Stimulated activated CD4-positive, alpha-beta T cell treated with anti-CD3 and anti-CD28 coated beads, TNF-alpha, amount 100 ng/mL, for 1 hour (primary cell): ENCODE results near the gene TMEM9B.
A peak's percentile ranks its signal among the peaks of the same experiment; 100 is the strongest.
"Not testable (repeated sequence)": the region's sequence is repeated elsewhere in the genome, so short reads cannot be mapped to it uniquely, and the experiment has no call there.

Experiments
- DNase-seq, 3 donors: peaks; one replicate each; pipeline ENCODE4 v3.0.0-alpha.2; 2020; ENCODE audit warnings: low read depth in 3 of 3, low spot score in 1 of 3

TMEM9B gene

DNA sequence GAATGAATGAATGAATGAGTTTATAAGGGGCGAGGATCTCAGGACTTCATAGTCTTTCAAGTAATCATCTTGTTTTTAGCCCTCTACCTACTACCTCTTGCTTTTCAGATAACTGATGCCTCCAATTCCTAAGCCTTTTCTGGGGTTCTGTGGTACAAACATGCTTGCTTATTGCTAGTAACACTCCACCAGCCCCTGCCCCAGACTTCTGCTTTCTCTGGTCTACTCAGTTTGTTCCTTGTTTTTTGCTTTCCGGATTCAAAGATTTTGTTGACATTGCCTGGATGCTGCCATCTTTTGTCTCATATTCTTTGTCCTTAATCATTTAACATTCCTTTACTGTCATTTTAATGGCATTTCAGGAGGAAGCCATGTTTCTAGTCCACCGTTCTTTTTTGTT is 8.9 kb upstream of the TMEM9B start:
- no peak for DNase-seq

DNA sequence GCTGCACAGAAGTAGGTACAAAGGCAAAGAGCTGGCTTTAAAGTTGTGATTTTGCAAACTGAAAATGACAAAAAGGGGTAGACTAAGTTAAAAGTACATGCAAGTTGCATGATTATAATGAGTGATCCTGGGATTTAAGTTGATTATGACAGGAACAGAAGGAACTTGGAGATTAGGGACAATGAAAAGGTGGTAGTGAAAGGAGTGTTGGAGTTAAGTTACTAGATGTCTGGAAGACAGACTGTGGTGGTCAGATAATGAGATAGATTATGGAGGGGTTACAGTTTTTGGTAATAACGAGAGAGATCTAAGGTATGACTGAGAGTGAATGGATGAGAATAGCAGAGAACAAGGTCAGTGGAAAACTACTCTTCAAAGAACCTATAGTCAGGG is 7.7 kb upstream of the TMEM9B start:
- no peak for DNase-seq

DNA sequence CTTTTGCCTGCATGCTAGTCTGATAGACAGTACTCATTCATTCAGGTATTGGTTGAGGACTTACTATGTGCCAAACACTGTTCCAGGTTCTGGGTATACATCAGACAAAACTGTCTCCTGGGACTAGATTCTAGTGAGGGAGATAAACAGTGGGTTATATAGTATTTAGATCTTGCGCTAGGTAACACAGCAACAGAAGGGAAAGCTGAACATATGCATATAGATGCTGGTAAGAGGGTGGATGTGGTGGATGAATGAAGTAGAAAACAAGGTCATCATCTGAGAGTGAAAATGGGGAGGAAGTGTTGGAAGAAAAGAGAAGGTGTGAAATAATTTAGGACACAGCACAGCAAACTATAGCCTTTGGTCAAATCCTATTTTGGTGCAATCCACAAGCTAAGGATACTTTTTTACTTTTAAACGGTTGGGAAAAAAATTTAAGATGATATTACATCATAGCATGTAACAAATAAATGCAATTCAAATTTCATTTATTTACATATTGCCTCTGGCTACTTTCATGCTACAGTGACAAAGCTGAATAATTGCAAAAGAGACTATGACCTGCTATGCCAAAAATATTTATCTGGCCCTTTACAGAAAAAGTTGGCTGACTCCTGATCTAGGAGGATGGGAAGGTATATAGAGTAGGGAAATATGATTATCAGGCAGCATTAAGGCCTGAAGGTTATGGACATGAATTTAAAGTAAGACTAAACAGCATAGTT is 7.1 kb upstream of the TMEM9B start:
- no peak for DNase-seq

DNA sequence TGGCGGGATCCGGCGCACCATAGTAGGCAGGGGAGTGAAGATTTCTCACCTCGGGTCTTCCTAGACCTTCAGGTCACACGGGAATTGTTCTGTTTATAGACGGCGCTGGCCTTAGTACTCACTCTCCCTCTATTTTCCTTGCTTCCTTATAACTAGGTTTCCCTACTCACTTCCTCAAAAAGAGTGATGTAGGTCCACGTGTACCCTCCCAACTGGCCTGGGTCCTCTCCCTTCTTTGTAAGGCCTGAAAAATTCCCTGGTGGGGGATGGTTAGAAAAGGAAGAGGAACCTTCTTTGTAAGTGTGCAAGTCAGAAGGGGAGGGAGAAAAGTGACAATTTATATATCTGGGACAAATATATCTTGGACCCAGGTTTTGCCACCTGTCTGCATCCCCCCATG is 2.9 kb upstream of the TMEM9B start:
- DNase-seq = no peak

DNA sequence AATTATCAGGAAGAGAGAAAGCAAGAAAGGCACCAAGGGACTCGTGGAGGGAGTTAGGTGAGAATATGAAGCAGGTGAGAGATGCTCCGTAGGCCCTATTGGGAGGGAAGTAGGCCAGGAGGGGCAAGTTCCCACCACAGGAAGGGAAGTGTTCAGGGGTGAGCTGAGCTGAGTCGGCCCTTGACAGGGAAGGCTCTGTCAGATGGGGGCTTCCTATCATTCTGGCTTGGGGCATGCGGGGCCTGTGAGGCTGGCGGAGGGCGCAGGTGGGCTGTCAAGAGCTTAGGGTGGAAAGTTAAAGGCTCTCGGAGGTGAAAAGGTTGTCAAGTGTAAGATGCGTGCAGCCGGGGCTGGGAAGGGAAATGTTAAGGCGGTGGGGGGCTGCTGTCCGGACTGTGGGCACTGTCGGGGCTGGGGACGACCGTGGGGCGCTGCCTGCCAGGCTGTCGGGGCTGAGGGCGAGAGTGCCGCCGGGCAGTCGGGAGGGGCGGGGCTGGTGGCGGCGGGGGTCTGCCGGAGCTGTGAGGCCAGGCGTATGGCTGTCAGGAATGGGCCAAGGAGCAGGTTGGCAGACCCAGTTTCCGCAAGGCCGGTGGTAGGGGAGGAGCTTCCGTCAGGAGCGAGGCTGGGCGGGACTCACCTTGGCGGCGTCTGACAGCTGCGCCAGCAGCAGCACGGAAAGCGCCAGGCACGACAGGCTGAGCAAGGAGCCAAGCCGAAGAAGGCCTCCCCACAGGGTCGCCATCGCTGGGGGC is 496 bp downstream of the TMEM9B start:
- DNase-seq = peak; percentile 36 to 54 (median 38)

DNA sequence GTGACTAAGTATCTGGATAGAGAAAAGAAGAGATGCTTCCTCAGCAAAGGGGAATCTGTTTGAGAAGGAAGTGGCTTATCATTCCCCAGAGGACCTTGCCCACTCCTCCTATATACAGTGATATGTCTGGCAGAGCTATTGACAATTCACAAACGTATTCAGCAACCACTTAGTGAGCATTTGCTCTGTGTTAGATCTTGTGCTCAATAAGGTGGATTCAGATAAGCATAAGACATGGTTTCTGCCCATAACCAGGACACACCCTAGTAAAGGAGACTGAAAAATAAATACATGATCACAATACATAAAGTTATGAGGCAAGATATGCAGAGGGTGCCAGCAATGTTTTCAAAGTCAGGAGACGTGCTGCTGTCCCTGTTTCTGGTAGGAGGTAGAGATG is 1.4 kb downstream of the TMEM9B start:
- DNase-seq = no peak

DNA sequence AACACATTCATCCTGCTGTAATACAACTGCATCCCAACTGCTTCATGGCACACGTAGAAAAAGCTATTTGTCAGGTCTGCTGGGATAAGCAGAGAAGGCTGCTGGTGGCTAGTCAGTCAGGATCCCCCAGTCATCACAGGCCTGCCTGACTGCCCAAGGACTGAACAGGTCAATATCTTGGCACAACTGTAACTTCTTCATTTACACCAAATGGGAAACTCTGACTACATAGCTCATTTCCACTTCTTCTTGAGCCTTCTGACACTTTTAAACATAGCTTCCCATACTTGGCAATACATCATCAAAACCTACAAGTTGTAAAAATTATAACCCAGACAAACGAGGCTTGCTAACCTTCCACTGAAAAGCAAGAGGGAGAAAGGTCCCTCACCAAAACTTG is 2.8 kb downstream of the TMEM9B start:
- DNase-seq = no peak

DNA sequence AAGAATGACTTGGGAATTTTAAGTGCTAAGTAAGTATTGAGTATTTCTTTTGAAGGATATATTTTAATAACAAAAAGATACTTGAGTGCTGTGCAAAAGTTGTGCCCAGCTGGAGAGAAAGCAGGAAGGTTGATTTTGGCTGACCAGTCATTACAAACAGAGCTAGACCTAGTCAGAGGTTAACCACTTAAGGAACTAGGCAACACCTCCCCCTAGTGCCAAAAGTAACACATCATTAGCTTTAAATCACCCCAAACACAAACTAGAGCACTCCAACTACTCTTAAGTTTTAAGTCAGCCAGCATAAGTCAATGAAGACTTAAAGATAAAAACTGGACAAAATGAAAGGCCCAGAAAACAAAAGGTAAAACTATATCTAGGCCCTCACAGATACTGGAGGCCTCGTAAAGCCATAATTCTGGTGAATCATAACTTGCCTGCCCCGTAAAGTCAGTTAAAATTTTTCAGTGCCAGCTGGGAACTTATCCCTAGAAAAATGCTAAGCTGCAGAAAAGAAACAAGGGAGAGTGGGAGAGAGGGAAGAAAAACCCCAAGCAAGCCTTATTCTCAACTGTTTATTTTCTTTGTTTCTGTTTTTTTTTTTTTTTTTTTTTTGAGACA is 4.6 kb downstream of the TMEM9B start:
- DNase-seq = no peak

DNA sequence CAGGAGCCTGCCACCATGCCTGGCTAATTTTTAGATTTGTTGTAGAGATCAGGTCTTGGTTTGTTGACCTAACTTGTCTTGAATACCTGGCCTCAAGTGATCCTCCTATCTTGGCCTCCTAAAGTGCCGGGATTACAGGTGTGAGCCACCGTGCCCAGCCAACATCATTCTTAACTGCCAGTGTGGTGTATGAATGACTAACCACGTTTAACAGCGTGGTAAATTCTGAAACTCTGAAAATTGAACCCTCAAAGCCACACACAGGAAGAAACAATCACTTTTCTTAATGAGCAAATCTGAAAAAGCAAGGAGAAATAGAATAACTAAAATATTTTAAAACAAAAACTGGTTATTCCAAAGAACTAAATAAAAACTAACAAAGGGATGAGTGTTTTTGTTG is 7.4 kb downstream of the TMEM9B start:
- DNase-seq = no peak

DNA sequence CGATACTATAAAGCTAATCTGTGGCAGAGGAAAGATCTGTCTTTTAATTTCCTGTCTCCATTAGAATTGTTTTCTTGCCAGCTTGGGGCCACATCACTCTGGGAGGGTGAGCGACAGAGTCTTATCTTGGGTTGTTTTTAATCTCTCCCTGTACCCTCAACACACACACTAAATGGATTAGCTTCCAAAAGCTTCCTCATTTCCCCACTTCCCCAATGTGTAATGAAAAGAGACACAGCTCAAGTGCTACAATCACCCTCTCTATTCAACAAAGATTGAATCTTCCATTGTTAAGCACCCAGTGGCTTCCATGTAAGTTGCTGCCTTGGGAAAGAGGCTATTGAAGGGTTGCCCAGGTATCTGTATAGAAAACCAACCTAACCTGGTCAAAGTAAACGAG is 15.4 kb downstream of the TMEM9B start:
- no peak for DNase-seq

DNA sequence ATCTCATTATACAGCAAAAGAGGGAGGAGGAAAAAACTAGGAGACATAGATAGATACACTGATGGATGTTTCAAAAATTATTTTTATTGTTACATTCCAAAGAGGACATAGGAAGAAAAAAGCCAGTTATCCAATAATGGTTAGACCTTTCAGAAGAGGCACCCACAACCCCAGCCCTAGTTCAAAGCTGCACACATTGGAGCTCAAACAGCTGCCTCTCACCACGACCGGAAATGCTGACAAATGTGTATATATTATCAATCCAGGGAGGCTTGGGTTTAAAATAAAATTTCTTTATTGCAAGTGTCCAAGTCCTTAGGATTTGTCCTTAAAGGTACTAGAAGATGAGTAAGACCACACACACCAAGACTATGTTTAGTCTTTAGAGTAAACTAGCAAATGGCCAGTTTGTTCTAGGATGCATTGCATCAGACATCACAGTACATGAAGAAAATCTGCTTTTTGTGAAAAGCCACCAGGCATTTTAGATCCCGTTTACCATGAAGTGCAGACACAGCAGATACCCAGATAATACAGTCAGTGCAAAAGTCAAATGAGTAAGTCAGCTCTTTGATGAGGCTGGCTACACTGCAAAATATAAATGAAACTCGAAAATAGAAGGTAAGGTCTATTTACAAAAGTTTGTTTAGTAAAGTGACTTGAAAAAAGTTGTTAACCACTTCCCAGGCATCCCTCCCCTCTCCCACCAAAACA is 16.9 kb downstream of the TMEM9B start:
- DNase-seq = no peak

DNA sequence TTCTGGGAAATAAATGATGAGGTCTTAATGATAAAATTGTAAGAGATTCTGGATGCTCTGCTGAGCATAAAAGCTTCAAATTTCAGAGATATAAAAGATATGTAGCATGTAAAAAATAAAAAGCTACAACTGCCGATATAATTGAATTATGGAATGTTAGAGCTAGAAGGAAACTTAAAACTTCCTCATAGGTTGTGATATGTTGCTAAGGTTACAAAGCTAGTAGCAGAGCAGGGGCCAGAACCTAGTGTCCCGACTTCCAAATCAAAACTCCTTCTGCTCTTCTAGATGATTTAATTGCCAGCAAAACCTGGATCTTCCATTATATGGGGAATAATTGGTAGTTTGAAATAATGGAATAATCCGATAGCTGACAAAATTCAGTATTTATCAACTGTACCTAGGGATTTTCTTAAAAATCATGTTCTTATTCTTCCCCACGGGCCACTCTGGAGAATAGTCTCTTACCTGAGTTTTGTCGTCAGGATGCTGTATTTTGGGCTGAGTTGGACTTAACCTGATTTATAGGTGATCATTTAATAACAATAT is 21.6 kb downstream of the TMEM9B start, which contains the start of gene ASCL3:
TSS of gene ASCL3 (minus strand) at position 499 of the 549 bp plus-strand sequence. CDS start 4,855 bp downstream, outside the sequence.
- no peak for DNase-seq

DNA sequence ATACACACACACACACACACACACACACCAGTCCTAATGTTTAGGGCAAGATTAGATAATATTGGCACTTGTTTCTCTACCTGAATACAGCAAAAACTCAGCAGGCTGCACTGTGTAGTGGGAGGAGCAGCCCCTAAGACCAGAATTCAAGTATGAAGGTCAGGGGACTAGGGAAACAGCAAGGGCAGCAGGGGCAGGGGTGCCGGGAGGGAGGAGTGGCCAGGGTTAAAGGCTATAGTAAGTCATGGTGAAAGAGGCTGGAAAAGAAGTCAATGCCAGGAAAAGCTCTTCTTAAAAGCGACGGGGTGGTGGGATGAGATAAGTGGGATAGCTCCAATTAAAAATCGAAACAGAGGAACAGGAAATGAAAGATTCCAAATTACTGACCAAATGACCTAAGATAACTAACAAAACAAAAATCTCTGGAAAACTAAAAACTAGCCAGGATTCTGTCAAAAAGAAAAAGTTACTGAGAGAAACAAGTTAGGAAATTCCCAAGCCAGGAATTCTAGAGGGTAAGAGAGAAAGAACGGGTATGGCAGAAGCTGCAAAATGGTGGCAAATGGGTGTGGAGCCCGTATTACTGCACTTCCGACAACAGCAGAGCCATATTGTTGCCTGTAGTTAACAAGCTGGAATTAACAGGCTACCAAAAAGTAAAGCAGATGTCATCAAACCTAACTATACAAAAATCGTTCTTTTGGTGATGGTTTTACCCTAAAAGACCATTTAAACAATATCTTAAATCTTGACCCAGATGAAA is 22.7 kb downstream of the TMEM9B start:
- no peak for DNase-seq

DNA sequence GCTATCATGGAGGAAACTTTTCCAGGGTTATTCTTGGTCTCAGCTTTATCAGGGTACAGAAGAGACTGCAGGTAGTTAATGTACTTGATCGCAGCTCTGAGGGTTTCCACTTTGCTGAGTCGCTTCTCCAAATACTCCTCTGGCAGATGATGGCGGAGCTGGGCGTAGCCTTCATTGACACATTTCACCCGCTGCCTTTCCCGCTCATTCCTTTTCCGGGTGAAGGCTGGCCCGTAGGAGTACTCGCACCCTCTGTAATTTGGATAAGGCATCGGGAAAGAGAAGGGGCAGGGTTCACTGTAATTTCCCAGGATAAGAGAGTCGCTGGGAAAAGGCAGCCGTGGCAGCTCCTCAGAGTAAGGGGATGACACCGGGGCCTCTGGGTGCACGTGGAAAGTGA is 26.6 kb downstream of the TMEM9B start:
- DNase-seq = no peak

DNA sequence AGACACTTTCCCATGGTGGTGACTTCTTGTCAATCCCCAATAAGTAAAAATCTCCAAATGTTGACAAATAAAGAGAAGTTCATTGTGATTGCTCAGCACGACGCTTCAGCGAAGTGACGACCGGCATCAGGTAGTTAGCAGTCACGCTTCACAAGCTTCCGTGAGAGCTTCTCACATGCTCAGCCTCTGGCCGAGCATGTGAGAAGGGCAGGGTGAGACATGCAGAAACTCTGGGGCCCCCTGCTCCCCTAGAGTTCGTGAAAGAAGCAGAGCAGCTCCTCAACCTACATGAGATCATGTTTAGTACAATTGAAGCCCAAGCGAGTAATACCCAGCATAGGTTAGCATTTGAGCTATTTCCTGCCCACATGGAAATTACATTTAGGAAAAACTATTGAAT is 27.1 kb downstream of the TMEM9B start:
- DNase-seq = no peak

DNA sequence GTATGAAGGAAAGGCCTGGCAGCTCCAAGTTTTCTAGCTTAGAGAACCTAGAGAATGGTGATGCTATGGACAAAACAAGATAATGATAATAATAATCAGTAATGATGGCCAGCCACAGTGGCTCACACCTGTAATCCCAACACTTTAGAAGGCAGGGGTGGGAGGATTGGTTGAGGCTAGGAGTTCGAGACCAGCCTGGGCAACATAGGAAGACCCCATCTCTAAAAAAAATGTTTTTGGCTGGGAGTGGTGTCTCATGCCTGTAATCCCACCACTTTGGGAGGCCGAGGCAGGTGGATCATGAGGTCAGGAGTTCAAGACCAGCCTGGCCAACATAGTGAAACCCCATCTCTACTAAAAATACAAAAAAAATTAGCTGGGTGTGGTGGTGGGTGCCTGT is 28.5 kb downstream of the TMEM9B start:
- not testable (repeated sequence) for DNase-seq

DNA sequence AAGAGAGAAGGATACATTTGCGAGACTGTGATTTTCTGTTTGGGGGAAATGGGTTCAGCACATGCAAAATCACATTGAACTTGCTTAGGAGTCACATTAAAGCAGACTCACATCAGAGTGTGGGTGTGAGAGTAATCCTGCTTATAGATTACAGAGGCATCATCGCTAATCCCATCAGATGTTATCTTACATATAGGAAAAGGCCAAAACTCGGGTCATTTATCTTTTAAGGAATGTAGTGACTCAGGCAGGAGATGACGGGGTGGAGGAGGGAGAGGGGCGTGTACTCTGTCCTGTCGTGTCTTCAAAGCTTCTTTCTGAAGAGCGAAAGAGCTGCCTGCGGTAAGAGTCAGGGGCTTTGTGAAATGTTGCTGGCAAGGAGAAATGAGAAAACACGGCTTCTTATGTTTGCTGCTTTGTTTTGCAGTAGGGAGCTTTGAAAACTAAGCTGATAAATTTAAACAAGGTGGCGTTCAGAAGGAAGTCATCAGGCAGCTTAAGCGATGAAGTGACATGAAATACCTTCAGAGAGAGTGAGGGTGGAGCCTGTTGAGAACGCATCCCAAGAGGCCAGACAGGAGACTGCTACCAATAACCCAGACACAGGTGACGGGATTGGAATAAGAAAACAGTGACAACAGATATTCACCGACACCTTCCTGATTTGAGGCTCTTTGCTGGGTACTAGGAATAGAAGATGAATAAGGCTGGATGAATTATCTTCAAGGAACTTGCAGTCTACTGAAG is 29.3 kb downstream of the TMEM9B start:
- DNase-seq = no peak

DNA sequence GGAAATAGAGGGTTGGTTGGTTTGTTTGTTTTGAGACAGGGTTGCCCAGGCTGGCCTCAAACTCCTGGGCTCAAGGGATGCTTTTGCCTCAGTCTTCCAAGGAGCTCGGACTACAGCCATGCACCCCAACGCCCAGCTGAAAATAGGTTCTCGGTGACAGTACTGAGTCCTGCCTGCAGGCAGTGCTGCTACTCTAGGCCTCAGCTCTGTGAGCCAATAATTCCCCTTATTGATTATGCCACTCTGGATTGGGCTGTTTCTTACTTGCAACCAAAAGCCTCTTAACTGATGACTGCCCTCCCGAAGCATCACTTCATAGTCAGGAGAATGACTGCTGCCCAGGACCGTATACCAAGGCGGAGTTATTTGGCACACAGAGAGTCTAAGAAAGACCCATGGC is 30.3 kb downstream of the TMEM9B start:
- DNase-seq = no peak

DNA sequence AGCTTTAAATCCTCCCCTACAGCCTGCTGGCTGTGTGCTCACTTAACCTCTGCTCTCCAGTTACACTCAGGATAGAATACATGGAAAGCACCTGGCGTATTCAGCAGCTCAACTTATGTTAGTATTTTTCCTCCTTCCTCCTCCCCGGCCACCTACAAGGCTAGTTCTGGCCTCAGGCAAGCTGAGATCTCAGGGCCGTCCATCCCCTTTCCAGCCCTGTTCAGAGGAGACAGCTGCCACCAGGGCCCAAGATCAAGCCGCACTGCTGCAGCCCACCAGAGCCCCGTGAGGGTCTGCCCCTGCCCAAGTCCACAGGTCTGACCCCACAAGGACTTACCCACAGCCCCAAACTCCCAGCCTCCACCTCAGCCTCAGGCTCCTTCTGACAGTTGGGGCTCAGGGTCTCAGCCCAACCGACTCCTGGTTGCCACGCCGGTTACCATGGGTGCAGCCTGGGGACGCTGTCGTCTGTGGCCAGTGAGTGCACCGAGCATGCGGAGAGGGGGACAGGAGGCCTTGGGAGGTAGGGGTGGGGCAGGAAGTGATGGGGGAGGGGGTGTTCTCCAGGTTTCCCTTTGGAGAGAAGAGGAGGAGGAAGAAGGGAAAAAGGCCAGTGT is 31.6 kb downstream of the TMEM9B start, which contains the start of gene C11orf16:
TSS of gene C11orf16 (minus strand) at position 384 of the 617 bp plus-strand sequence. CDS start 639 bp downstream, outside the sequence.
- DNase-seq = no peak
